AG04449 (cell line): ENCODE measurements around the gene PASK.

Experiments
- CTCF ChIA-PET: fragments of 350-600 bp; formaldehyde crosslinking; extraction: SDS; loops from one replicate; lab custom pipeline; 2021; ENCODE audit warnings: antibody characterized with exemption; lab: Yijun Ruan, JAX
- POLR2A ChIA-PET: fragments of 400-600, 350-600 bp; formaldehyde crosslinking; extraction: SDS; loops from one replicate; lab custom pipeline; 2020; ENCODE audit warnings: antibody characterized with exemption, inconsistent platforms; lab: Yijun Ruan, JAX
- DNase-seq: peaks from one replicate; pipeline ENCODE4 v3.0.0-alpha.2; 2010; ENCODE audit warnings: low read depth, low spot score
- H3K4me3 ChIP-seq: 2 replicates; pipeline ENCODE4 v1.5.1; 2011; ENCODE audit warnings: low read depth, mild to moderate bottlenecking, control low read depth, low read length
- TF ChIP-seq, protein P1 (sequence below): IDR thresholded peaks from one replicate; pipeline ENCODE4 v1.5.1; 2011; ENCODE audit warnings: mild to moderate bottlenecking, moderate library complexity, low read length, control low read depth, inconsistent platforms; ENCODE audit not compliant: insufficient read depth; ENCODE audit errors: missing control alignments

Gene PASK

GRCh38 chr2:241068942-241069810, 80.1 kb downstream of the PASK start:
- ChIA-PET POLR2A (no interaction called here), CTCF (interaction anchor here (1.3 to 2.3 kb wide), 2 partner anchors 9 to 155 kb away, joined by 3 to 14 read pairs; no protein-coding TSS in a partner anchor)
- no peak for DNase-seq
- TF ChIP-seq, protein P1, sequence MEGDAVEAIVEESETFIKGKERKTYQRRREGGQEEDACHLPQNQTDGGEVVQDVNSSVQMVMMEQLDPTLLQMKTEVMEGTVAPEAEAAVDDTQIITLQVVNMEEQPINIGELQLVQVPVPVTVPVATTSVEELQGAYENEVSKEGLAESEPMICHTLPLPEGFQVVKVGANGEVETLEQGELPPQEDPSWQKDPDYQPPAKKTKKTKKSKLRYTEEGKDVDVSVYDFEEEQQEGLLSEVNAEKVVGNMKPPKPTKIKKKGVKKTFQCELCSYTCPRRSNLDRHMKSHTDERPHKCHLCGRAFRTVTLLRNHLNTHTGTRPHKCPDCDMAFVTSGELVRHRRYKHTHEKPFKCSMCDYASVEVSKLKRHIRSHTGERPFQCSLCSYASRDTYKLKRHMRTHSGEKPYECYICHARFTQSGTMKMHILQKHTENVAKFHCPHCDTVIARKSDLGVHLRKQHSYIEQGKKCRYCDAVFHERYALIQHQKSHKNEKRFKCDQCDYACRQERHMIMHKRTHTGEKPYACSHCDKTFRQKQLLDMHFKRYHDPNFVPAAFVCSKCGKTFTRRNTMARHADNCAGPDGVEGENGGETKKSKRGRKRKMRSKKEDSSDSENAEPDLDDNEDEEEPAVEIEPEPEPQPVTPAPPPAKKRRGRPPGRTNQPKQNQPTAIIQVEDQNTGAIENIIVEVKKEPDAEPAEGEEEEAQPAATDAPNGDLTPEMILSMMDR: no peak
- H3K4me3 ChIP-seq: no peak overlapping the region

GRCh38 chr2:241068136-241068941, 80.9 kb downstream of the PASK start:
- TF ChIP-seq, protein P1: no peak

DNA sequence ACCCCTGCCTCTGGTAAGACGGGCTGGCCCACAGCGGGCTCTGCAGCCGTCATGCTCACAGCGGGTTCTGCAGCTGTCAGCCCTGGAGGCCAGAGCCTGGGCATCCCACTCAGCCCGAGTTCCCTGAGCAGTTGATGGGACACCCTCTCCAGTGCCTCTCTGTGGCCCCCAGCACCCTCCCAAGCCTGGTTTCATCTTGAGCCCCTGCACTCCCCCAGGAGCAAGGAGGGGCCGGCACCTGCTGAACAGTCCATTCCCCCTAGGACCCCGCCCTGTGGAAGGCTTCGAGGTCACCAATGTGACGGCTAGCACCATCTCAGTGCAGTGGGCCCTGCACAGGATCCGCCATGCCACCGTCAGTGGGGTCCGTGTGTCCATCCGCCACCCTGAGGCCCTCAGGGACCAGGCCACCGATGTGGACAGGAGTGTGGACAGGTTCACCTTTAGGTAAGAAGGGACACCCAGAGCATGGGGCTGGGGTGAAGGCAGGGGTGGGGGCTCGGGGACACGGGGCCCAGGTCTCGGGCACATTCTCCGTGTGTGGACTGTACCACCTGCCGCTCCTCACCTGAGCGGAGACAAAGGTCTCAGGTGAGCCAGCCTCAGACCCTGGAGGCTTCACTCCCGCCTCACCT, 81.7 kb downstream of the PASK start:
- DNase-seq: no peak
- TF ChIP-seq, protein P1: no peak
- no peak overlapping the region for H3K4me3 ChIP-seq
- ChIA-PET CTCF (interaction anchor here (0.9 to 1.3 kb wide), 2 partner anchors 153 to 217 kb away, joined by 3 read pairs; no protein-coding TSS in a partner anchor), POLR2A (no interaction called here)

More at GRCh38 chr2:241068136-241068941, 80.9 kb downstream of the PASK start:
- DNase-seq: no peak
- H3K4me3 ChIP-seq: no peak overlapping the region
- POLR2A ChIA-PET: interaction anchor here (0.7 kb wide), 1 partner anchor 144 kb away, joined by 3 read pairs; no protein-coding TSS in a partner anchor
- CTCF ChIA-PET: interaction anchor here (1.3 to 2.3 kb wide), 2 partner anchors 9 to 154 kb away, joined by 3 to 14 read pairs; no protein-coding TSS in a partner anchor

- no peak overlapping the region for H3K4me3 ChIP-seq
- CTCF ChIA-PET: interaction anchor here (0.9 kb wide), 1 partner anchor 216 kb away, joined by 3 read pairs; no protein-coding TSS in a partner anchor
- POLR2A ChIA-PET: no interaction called here
- DNase-seq: no peak
- TF ChIP-seq, protein P1: peak; percentile 15
Observed at GRCh38 chr2:241066893-241067341, 82.4 kb downstream of the PASK start.

- CTCF ChIA-PET: interaction anchor here (0.9 kb wide), 1 partner anchor 215 kb away, joined by 3 read pairs; no protein-coding TSS in a partner anchor
- TF ChIP-seq, protein P1: no peak
- no peak for DNase-seq
- POLR2A ChIA-PET: no interaction called here
- H3K4me3 ChIP-seq: no peak overlapping the region
Observed at GRCh38 chr2:241066171-241066892, 82.9 kb downstream of the PASK start.
